Smooth muscle cell (in vitro differentiated cells): ENCODE measurements around the gene CDHR2. TPM values are rescaled to one million over a fixed set of nuclear protein-coding genes. Genes with fewer than 3 reads are reported as not detected.
A peak's percentile ranks its signal among the peaks of the same experiment; 100 is the strongest.

Experiments used
- DNase-seq: peaks from one replicate; lab custom pipeline; 2025; ENCODE audit not compliant: unreplicated experiment; lab: John Stamatoyannopoulos, UW
- H2AFZ ChIP-seq: fragments of 200-600 bp; sonication (generic); 2 replicates; pipeline ENCODE4 v1.6.0; 2016; ENCODE audit warnings: antibody characterized with exemption, low read depth, mild to moderate bottlenecking
- H3F3A ChIP-seq: fragments of 200-600 bp; sonication (generic); 2 replicates; pipeline ENCODE4 v1.6.0; 2017; ENCODE audit warnings: antibody characterized with exemption, low read depth
- H3K27ac ChIP-seq: fragments of 200-600 bp; sonication (generic); 2 replicates; pipeline ENCODE4 v1.5.1; 2016; ENCODE audit warnings: low read depth, mild to moderate bottlenecking
- H3K27me3 ChIP-seq: fragments of 200-600 bp; sonication (generic); 2 replicates; pipeline ENCODE4 v1.6.1; 2016; ENCODE audit warnings: low read depth, mild to moderate bottlenecking
- H3K36me3 ChIP-seq: fragments of 200-600 bp; sonication (generic); 2 replicates; pipeline ENCODE4 v1.5.1; 2016; ENCODE audit warnings: low read depth
- H3K4me1 ChIP-seq: fragments of 200-600 bp; sonication (generic); 2 replicates; pipeline ENCODE4 v1.5.1; 2016; ENCODE audit warnings: low read depth
- H3K4me2 ChIP-seq: fragments of 200-600 bp; sonication (generic); 2 replicates; pipeline ENCODE4 v1.6.0; 2016; ENCODE audit warnings: mild to moderate bottlenecking
- H3K4me3 ChIP-seq: fragments of 200-600 bp; sonication (generic); 2 replicates; pipeline ENCODE4 v1.5.1; 2016; ENCODE audit warnings: mild to moderate bottlenecking
- H3K79me2 ChIP-seq: fragments of 200-600 bp; sonication (generic); 2 replicates; pipeline ENCODE4 v1.6.0; 2016; ENCODE audit warnings: low read depth, mild to moderate bottlenecking
- H3K9ac ChIP-seq: fragments of 200-600 bp; sonication (generic); 2 replicates; pipeline ENCODE4 v1.6.0; 2016; ENCODE audit warnings: low read depth
- H3K9me3 ChIP-seq: fragments of 200-600 bp; sonication (generic); replicated peaks from 2 replicates; pipeline ENCODE4 v1.5.1; 2016; ENCODE audit warnings: low read depth
- H4K20me1 ChIP-seq: fragments of 200-600 bp; sonication (generic); 2 replicates; pipeline ENCODE4 v1.6.0; 2016; ENCODE audit warnings: low read depth
- CTCF ChIP-seq: fragments of 200-600 bp; sonication (generic); IDR thresholded peaks from 2 replicates; pipeline ENCODE4 v1.5.1; 2017; ENCODE audit warnings: borderline replicate concordance, mild to moderate bottlenecking, antibody characterized with exemption; ENCODE audit not compliant: insufficient read depth, poor library complexity, severe bottlenecking
- WGBS: methylation state at CpG from one replicate; pipeline ENCODE4 v1.1.7; 2016; ENCODE audit warnings: low lambda C conversion rate; 5-methylcytosine and 5-hydroxymethylcytosine counted together
- polyA plus RNA-seq: library from polyadenylated mRNA; unstranded; fragments of >200 nt; fragmentation: Nextera tagmentation; extraction: Ambion mirVana; gene quantifications from 2 replicates; pipeline ENCODE4 v1.2.1, GENCODE V29; 2016
- total RNA-seq: library from RNA; depleted of rRNA; stranded (reverse); fragments of >200 nt; gene quantifications from 2 replicates; pipeline ENCODE4 v1.2.3, GENCODE V29; 2014

CDHR2 gene
- total and polyA plus RNA-seq, 2 experiments from 2014 or later, result 0.13 TPM; not detected in 1

DNA sequence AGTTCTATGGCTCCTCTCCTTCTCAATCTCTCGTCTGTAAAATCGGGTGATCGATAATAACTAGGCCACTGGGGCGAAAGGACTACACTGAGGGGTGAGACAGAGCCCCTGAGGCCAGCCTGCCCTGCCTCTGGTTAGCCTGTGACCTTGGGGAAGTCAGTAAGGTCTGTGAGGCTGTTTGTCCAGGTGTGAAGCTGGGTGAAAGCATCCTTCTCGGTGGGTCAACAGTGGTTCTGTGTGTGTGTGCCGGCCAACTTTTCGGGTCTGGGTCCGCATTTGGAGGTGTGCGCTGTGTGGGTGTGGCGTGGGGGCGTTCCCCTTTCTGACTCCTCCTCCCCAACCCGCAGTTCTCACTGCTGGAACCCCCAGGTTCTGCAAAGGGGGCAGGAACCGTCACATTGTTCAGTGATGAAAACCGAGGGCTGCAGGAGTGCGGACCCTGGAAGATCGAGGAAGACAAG is 7.0 kb upstream of the CDHR2 start:
- H3K4me3 ChIP-seq, result peak overlapping the region; percentile 75
- 39% methylated on average over 16 of the region's 16 CpGs for WGBS
- no peak overlapping the region for H3K9ac ChIP-seq
- peak overlapping the region; percentile 97 for H2AFZ ChIP-seq
- TF ChIP-seq CTCF, result no peak
- no peak for DNase-seq
- peaks cover 18% of the 10 kb centered on the region for H3K4me1 ChIP-seq
- peaks cover 4% of the 10 kb centered on the region for H3F3A ChIP-seq
- no peak overlapping the region for H3K27ac ChIP-seq
- no peaks in the 10 kb centered on the region for H3K36me3 ChIP-seq
- H3K27me3 ChIP-seq, result no peaks in the 10 kb centered on the region
- no peaks in the 10 kb centered on the region for H4K20me1 ChIP-seq
- no peaks in the 10 kb centered on the region for H3K9me3 ChIP-seq
- H3K4me2 ChIP-seq, result peak overlapping the region; percentile 98
- no peaks in the 10 kb centered on the region for H3K79me2 ChIP-seq

GRCh38 chr5:176542596-176543427 is 6.3 kb upstream of the CDHR2 start:
- peaks cover 4% of the 10 kb centered on the region for H3F3A ChIP-seq
- no peaks in the 10 kb centered on the region for H3K36me3 ChIP-seq
- WGBS, result 2% methylated on average over 101 of the region's 110 CpGs
- peak overlapping the region; percentile 57 for H3K9ac ChIP-seq
- H3K27ac ChIP-seq, result no peak overlapping the region
- peak overlapping the region; percentile 97 for H2AFZ ChIP-seq
- no peaks in the 10 kb centered on the region for H3K27me3 ChIP-seq
- peaks cover 18% of the 10 kb centered on the region for H3K4me1 ChIP-seq
- no peaks in the 10 kb centered on the region for H3K79me2 ChIP-seq
- no peaks in the 10 kb centered on the region for H4K20me1 ChIP-seq
- no peaks in the 10 kb centered on the region for H3K9me3 ChIP-seq
- peak; percentile 19 for TF ChIP-seq CTCF
- H3K4me3 ChIP-seq, result peak overlapping the region; percentile 78
- no peak for DNase-seq
- peak overlapping the region; percentile 98 for H3K4me2 ChIP-seq

GRCh38 chr5:176543428-176544182 is 5.5 kb upstream of the CDHR2 start:
- peak overlapping the region; percentile 10 for H3K27ac ChIP-seq
- under 1% methylated on average over 61 of the region's 63 CpGs for WGBS

More at GRCh38 chr5:176543428-176544182, 5.5 kb upstream of the CDHR2 start:
- H3K27me3 ChIP-seq, result no peaks in the 10 kb centered on the region
- H3K9me3 ChIP-seq, result no peaks in the 10 kb centered on the region
- H3K4me2 ChIP-seq, result peak overlapping the region; percentile 97
- H3K4me3 ChIP-seq, result peak overlapping the region; percentile 78
- DNase-seq, result no peak
- peak overlapping the region; percentile 34 for H3K9ac ChIP-seq
- peaks cover 18% of the 10 kb centered on the region for H3K4me1 ChIP-seq
- H3F3A ChIP-seq, result peaks cover 4% of the 10 kb centered on the region
- H4K20me1 ChIP-seq, result no peaks in the 10 kb centered on the region
- H2AFZ ChIP-seq, result peak overlapping the region; percentile 93
- no peaks in the 10 kb centered on the region for H3K36me3 ChIP-seq
- TF ChIP-seq CTCF, result no peak
- H3K79me2 ChIP-seq, result no peaks in the 10 kb centered on the region
